T-cell (primary cell): Measurements from ENCODE around the gene PIGL. TPM values are rescaled to one million over a fixed set of nuclear protein-coding genes. Genes with fewer than 3 reads are reported as not detected.
A peak's percentile ranks its signal among the peaks of the same experiment; 100 is the strongest.

Source experiments
- ATAC-seq, 4 experiments: fragments of 200-7000 bp in 3 of 4; fragments of 150-1000 bp in 1 of 4; cut with Tn5 transposase; replicated peaks in 1 of 4; 1 replicate in 3 of 4; 2 replicates in 1 of 4; pipeline ENCODE4 v1.10.0; 2021; ENCODE audit warnings: moderate library complexity in 3 of 4, mild to moderate bottlenecking in 2 of 4, moderate number of reproducible peaks in 1 of 4
- CTCF ChIA-PET, 2 donors: fragments of 300-600 bp; sonication (Branson Sonifier 250); formaldehyde crosslinking; loops; one replicate each; lab custom pipeline; 2022; ENCODE audit warnings: antibody characterized with exemption in 2 of 2; lab: Charles Lee
- POLR2A ChIA-PET, 2 donors: fragments of 300-600 bp; sonication (Branson Sonifier 250); formaldehyde crosslinking; loops; one replicate each; lab custom pipeline; 2022; ENCODE audit warnings: antibody characterized with exemption in 2 of 2; lab: Charles Lee
- DNase-seq, 35 experiments: peaks; one replicate each; pipeline versions ENCODE4 v3.0.0 to v3.0.0-alpha.2; 2013 to 2023
- H3K27ac ChIP-seq: one replicate; pipeline ENCODE4 v1.5.1; 2013; ENCODE audit warnings: low read length
- H3K27me3 ChIP-seq, 2 experiments: replicated peaks in 1 of 2; 1 replicate in 1 of 2; 2 replicates in 1 of 2; pipeline versions ENCODE4 v1.6.1 to v1.7.0; 2013; ENCODE audit warnings: low read length in 1 of 2, mixed read lengths in 1 of 2; ENCODE audit not compliant: control insufficient read depth in 2 of 2, insufficient read depth in 2 of 2; ENCODE audit errors: extremely low read depth in 1 of 2
- H3K36me3 ChIP-seq, 2 donors: 1 replicate in 1 of 2; 2 replicates in 1 of 2; pipeline versions ENCODE4 v1.6.1 to v1.7.0; 2013; ENCODE audit warnings: low read length in 1 of 2; ENCODE audit not compliant: control insufficient read depth in 2 of 2, insufficient read depth in 1 of 2; ENCODE audit errors: extremely low read depth in 1 of 2
- H3K4me1 ChIP-seq, 2 experiments: 1 replicate in 1 of 2; 2 replicates in 1 of 2; pipeline versions ENCODE4 v1.6.1 to v1.7.0; 2013; ENCODE audit warnings: low read length in 2 of 2, mixed read lengths in 1 of 2; ENCODE audit not compliant: insufficient read depth in 2 of 2, control insufficient read depth in 1 of 2; ENCODE audit errors: extremely low read depth in 1 of 2
- H3K4me3 ChIP-seq, 2 donors: 1 replicate in 1 of 2; 2 replicates in 1 of 2; pipeline versions ENCODE4 v1.5.1 to v1.7.0; 2013; ENCODE audit warnings: mild to moderate bottlenecking in 2 of 2, low read length in 1 of 2, moderate library complexity in 1 of 2; ENCODE audit not compliant: control insufficient read depth in 1 of 2; ENCODE audit errors: extremely low read depth in 1 of 2
- H3K9me3 ChIP-seq: 2 replicates; pipeline ENCODE4 v1.7.0; 2013
- H3K27ac Mint-ChIP-seq, 2 donors: one replicate each; pipeline ENCODE4 v1.8.0; 2020 to 2021; ENCODE audit warnings: mild to moderate bottlenecking in 2 of 2, mixed read lengths in 2 of 2
- H3K27me3 Mint-ChIP-seq, 2 donors: one replicate each; pipeline ENCODE4 v1.8.0; 2021 to 2022; ENCODE audit warnings: mixed read lengths in 2 of 2
- H3K36me3 Mint-ChIP-seq: one replicate; pipeline ENCODE4 v1.8.0; 2021; ENCODE audit warnings: mixed read lengths
- H3K4me1 Mint-ChIP-seq, 3 donors: one replicate each; pipeline ENCODE4 v1.8.0; 2020 to 2022; ENCODE audit warnings: mixed read lengths in 3 of 3, mild to moderate bottlenecking in 1 of 3
- H3K4me3 Mint-ChIP-seq, 3 donors: one replicate each; pipeline ENCODE4 v1.8.0; 2020 to 2022; ENCODE audit warnings: mild to moderate bottlenecking in 3 of 3, mixed read lengths in 3 of 3, moderate library complexity in 3 of 3
- H3K9me3 Mint-ChIP-seq, 3 donors: one replicate each; pipeline ENCODE4 v1.8.0; 2020 to 2022; ENCODE audit warnings: mixed read lengths in 3 of 3
- WGBS: methylation state at CpG from one replicate; pipeline ENCODE4 v1.1.5; 2013; ENCODE audit warnings: missing lambda C conversion rate; ENCODE audit not compliant: insufficient coverage; 5-methylcytosine and 5-hydroxymethylcytosine counted together
- total RNA-seq, 35 experiments: library from RNA in 6 of 35; stranded (reverse) in 6 of 35; fragments of 120-200 nt in 1 of 35; gene quantifications; one replicate each; pipeline versions ENCODE4 v1.2.1 to v1.2.4 and lab custom pipeline; 2013 to 2026

The PIGL gene
- total RNA-seq, 5 donors from 2014 or later (not counting 1 experiment from before 2014, with no cell fraction given) = 53.9 to 90.2 (median 82.7) TPM

DNA sequence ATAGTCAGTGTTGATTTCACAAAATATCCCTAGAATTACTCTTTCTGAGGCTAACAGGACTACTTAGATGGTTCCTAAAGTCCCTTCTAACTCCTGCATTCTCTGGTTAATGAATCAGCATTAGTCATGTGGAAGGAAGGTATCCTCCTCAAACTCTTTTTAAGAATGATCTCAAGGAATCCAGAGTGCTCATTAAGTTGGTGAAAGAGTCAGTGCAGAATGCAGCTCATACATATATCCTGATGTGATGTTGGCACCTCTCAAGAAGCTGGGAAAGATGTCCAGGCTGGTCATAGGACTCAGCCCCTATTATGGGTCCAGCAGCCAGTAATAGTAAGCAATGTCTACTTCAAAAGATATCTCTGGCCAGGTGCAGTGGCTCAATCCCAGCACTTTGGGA, 65.5 kb downstream of the PIGL start:
- Histone ChIP-seq H3K27me3 (no peaks in the 10 kb centered on the region), H3K27ac (no peak overlapping the region), H3K9me3 (peaks cover 3% of the 10 kb centered on the region), H3K36me3 (no peaks in the 10 kb centered on the region), H3K4me3 (no peak overlapping the region), H3K4me1 (peaks cover 14 to 28% of the 10 kb centered on the region in 2 experiments)
- no peak overlapping the region for H3K4me3 Mint-ChIP-seq
- H3K36me3 Mint-ChIP-seq = peaks cover 23% of the 10 kb centered on the region
- H3K4me1 Mint-ChIP-seq = peaks cover 36 to 43% (median 41%) of the 10 kb centered on the region in 3 donors
- ChIA-PET POLR2A (no interaction called here), CTCF (interaction anchor here in 1 of 2 donors (0.6 kb wide), 1 partner anchor 9 kb away, joined by 3 read pairs; no protein-coding TSS in a partner anchor)
- peak overlapping the region in 1 of 2 donors; percentile 64 for H3K27ac Mint-ChIP-seq
- DNase-seq (no peak), ATAC-seq (no peak)
- no peaks in the 10 kb centered on the region for H3K27me3 Mint-ChIP-seq
- H3K9me3 Mint-ChIP-seq = no peaks in the 10 kb centered on the region

DNA sequence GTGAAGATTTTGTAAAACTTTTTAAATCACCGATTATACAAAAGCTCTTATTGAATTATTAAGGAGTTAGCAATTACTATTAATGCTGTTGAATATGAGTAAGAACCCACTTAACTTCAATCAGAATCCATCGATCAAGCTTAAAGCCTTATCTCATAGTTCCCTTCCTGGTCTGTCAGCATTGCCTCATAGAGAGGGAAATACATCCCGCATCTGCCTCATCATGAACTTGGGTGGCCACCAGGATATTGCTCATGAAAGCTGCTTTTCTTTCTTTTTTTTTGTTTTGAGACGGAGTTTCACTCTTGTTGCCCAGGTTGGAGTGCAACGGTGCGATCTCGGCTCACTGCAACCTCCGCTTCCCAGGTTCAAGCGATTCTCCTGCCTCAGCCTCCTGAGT, 66.7 kb downstream of the PIGL start:
- CTCF ChIA-PET = no interaction called here
- Histone ChIP-seq H3K27ac (no peak overlapping the region), H3K4me3 (no peak overlapping the region), H3K36me3 (no peaks in the 10 kb centered on the region), H3K9me3 (no peaks in the 10 kb centered on the region), H3K4me1 (peaks cover 19 to 40% of the 10 kb centered on the region in 2 experiments), H3K27me3 (no peaks in the 10 kb centered on the region)
- peaks cover 44 to 54% (median 53%) of the 10 kb centered on the region in 3 donors for H3K4me1 Mint-ChIP-seq
- H3K36me3 Mint-ChIP-seq = peaks cover 19% of the 10 kb centered on the region
- peak overlapping the region in 1 of 2 donors; percentile 100 for H3K27ac Mint-ChIP-seq
- DNase-seq = no peak
- POLR2A ChIA-PET = no interaction called here
- H3K27me3 Mint-ChIP-seq = no peaks in the 10 kb centered on the region
- no peaks in the 10 kb centered on the region for H3K9me3 Mint-ChIP-seq
- WGBS = 98% methylated on average over 6 of the region's 9 CpGs
- H3K4me3 Mint-ChIP-seq = no peak overlapping the region
- no peak for ATAC-seq

DNA sequence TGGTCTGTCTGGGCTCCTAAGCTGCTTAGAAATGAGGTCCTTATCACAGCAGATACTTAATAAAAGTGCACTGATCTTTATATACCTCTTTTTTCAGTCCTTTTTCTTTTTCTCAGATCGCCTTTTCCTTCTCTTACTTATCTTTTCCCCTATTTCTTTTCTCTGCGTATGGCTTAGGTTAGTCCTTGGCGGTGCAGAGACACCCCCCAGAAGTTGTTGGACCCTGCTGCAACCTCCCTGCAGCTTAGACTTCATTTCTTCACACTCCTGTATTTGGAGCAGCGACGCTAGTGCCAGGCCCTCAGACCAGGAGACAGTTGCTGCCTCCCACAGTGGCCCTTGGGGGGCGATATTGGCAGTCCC, 68.6 kb downstream of the PIGL start:
- peaks cover 51 to 66% (median 62%) of the 10 kb centered on the region in 3 donors for H3K4me1 Mint-ChIP-seq
- H3K27ac ChIP-seq = peak overlapping the region; percentile 93

DNA sequence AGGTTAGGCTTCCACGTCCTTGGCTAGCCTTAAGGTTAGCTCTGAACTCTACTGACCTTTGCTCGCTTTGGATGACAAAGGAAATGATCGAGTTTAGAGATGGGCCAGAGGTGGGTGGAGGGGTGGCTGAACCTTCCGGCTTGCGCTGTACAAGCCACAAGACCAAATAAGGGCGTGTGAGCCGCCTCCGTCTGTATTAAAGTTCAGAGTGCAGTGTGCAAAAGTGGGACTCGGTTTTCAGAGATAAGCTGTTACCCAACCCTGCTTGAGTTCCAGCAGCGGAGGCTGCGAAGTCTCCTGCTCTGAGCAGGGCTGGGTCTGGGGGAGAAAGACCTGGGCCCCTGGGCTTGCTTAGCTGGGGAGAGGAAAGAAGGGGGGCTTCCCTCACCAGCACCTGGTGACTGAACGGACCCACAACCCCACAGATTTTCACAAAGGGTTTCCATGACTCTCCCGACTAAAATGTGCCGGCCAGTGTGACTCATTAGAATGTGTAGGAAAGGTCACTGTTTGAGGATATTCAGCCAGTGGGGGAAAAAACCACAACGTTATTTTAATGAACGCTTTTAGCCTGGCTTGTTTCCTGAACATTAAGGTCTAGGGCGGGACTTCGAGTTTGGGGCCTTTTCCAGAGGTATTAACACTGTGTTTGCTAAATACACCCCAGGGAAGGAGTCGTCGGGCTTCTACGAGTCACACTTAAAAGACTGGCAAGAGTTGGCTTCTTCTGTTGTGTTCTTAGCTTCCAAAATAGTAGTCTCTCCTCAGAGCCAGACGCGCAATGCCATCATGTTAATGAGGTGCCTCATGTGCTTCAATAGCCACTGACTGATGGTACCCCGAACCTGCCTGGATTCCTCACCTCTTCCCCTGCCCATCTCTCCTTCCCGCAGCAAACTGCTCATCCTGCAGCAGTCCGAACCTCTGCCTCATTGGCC, 69.3 kb downstream of the PIGL start:
- Histone ChIP-seq H3K4me1 (peaks cover 28 to 53% of the 10 kb centered on the region in 2 experiments), H3K27me3 (no peaks in the 10 kb centered on the region), H3K4me3 (peak overlapping the region; percentile 14 to 32), H3K9me3 (no peaks in the 10 kb centered on the region), H3K27ac (peak overlapping the region; percentile 93), H3K36me3 (no peaks in the 10 kb centered on the region)
- Mint-ChIP-seq H3K9me3 (no peaks in the 10 kb centered on the region), H3K36me3 (peaks cover 7% of the 10 kb centered on the region), H3K27ac (peak overlapping the region; percentile 99 to 100), H3K27me3 (no peaks in the 10 kb centered on the region), H3K4me1 (peaks cover 52 to 65% (median 61%) of the 10 kb centered on the region in 3 donors), H3K4me3 (peak overlapping the region; percentile 67 to 80 (median 74))
- ATAC-seq (peak; percentile 95 to 98 (median 98)), DNase-seq (peak; percentile 57 to 86 (median 72))
- POLR2A ChIA-PET = interaction anchor here (0.6 to 1.2 kb wide), 5 partner anchors 18 to 169 kb away, joined by 3 to 6 read pairs (median 3); no protein-coding TSS in a partner anchor
- CTCF ChIA-PET = interaction anchor here (0.6 to 1.1 kb wide), 6 partner anchors 18 to 1511 kb away, joined by 3 to 6 read pairs (median 3); no protein-coding TSS in a partner anchor
- 13% methylated on average over 18 of the region's 26 CpGs for WGBS

More for the DNA sequence above, 68.6 kb downstream of the PIGL start:
- no peak for ATAC-seq
- ChIA-PET POLR2A (interaction anchor here (0.6 to 1.2 kb wide), 5 partner anchors 17 to 169 kb away, joined by 3 to 10 read pairs (median 3); no protein-coding TSS in a partner anchor), CTCF (interaction anchor here (0.5 to 1.1 kb wide), 6 partner anchors 19 to 1511 kb away, joined by 3 to 6 read pairs (median 3); no protein-coding TSS in a partner anchor)
- H3K27me3 Mint-ChIP-seq = no peaks in the 10 kb centered on the region
- H3K27me3 ChIP-seq = no peaks in the 10 kb centered on the region
- no peaks in the 10 kb centered on the region for H3K36me3 ChIP-seq
- no peaks in the 10 kb centered on the region for H3K9me3 Mint-ChIP-seq
- H3K4me3 ChIP-seq = peak overlapping the region in 1 of 2 donors; percentile 11
- peaks cover 28 to 53% of the 10 kb centered on the region in 2 experiments for H3K4me1 ChIP-seq
- H3K4me3 Mint-ChIP-seq = peak overlapping the region; percentile 67 to 80 (median 74)
- H3K27ac Mint-ChIP-seq = peak overlapping the region; percentile 99 to 100
- DNase-seq = no peak
- WGBS = 23% methylated on average over 4 of the region's 6 CpGs
- no peaks in the 10 kb centered on the region for H3K9me3 ChIP-seq
- peaks cover 7% of the 10 kb centered on the region for H3K36me3 Mint-ChIP-seq

GRCh38 chr17:16286947-16287562, 70.0 kb downstream of the PIGL start:
- no peaks in the 10 kb centered on the region for H3K27me3 ChIP-seq
- H3K27me3 Mint-ChIP-seq = no peaks in the 10 kb centered on the region
- peaks cover 28 to 53% of the 10 kb centered on the region in 2 experiments for H3K4me1 ChIP-seq
- WGBS = 100% methylated on average over 1 of the region's 10 CpGs
- no peaks in the 10 kb centered on the region for H3K9me3 ChIP-seq
- H3K36me3 ChIP-seq = no peaks in the 10 kb centered on the region
- ChIA-PET CTCF (interaction anchor here in 1 of 2 donors (0.6 kb wide), 2 partner anchors 147 to 353 kb away, joined by 3 read pairs; no protein-coding TSS in a partner anchor), POLR2A (interaction anchor here in 1 of 2 donors (1.0 kb wide), 1 partner anchor 93 kb away, joined by 3 read pairs; no protein-coding TSS in a partner anchor)
- no peak overlapping the region for H3K4me3 ChIP-seq
- peak in 1 of 35 experiments; percentile 15 for DNase-seq
- H3K9me3 Mint-ChIP-seq = no peaks in the 10 kb centered on the region
- H3K27ac Mint-ChIP-seq = peak overlapping the region; percentile 99 to 100
- H3K4me3 Mint-ChIP-seq = peak overlapping the region; percentile 67 to 80 (median 74)
- ATAC-seq = no peak
- peak overlapping the region; percentile 93 for H3K27ac ChIP-seq
- H3K4me1 Mint-ChIP-seq = peaks cover 50 to 60% (median 57%) of the 10 kb centered on the region in 3 donors
- peaks cover 7% of the 10 kb centered on the region for H3K36me3 Mint-ChIP-seq
